GM18508 (cell line): Measurements from ENCODE around the gene GPSM1.
"Not testable (repeated sequence)": the region's sequence is repeated elsewhere in the genome, so short reads cannot be mapped to it uniquely, and the experiment has no call there.

Experiments
- ATAC-seq: cut with Tn5 transposase; IDR thresholded peaks from one replicate; pipeline ENCODE4 v1.9.1; 2021; ENCODE audit warnings: moderate number of reproducible peaks; ENCODE audit not compliant: insufficient read depth, unreplicated experiment

Gene GPSM1

DNA sequence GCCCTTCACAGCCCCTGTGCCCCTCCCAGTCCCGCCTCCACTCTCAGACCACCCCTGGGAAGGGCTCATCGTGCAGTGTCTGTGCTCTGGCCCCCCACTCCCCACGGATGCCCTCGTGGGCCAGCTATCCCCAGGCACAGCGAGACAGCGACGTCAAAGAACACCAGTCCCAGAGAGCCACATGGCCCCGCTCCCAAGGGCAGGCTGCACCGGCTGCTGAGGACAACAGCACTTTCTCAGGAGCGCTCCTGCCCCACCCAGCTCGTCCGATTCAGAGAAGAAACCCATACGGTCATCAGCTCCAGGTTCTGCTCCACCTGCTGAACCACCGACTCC lies 77.4 kb downstream of the GPSM1 start:
- ATAC-seq = no peak

DNA sequence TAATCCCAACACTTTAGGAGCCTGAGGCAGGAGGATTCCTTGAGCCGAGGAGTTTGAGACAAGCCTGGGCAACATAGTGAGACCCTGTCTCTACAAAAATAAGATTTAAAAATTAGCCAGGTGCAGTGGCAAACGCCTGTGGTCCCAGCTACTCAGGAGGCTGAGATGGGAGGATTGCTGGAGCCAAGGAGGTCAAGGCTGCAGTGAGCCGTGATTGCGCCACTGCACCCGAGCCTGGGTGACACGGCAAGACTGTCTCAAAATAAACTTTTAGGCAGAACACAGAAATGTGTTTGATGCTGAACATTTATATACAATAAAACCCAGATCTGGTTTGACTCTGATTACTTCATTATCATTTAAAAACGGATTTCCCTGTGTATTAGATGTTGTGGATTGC lies 78.1 kb downstream of the GPSM1 start:
- no peak for ATAC-seq

DNA sequence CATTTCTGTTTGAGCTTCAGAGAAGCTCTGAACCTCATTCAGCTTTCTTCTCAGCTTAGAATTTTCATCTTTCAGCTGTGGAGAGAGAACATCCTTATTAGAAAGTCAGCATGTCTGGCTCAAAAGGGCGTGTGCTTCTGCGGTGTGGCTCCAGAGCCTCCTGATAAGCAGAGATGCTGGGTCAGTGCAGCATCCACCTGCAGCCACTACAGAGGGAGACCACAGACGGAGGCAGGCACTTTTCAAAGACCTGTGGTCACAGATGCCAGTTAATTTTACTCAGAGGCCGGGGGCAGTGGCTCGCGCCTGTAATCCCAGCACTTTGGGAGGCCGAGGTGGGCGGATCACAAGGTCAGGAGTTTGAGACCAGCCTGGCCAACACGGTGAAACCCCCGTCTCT lies 78.6 kb downstream of the GPSM1 start:
- ATAC-seq = not testable (repeated sequence)

DNA sequence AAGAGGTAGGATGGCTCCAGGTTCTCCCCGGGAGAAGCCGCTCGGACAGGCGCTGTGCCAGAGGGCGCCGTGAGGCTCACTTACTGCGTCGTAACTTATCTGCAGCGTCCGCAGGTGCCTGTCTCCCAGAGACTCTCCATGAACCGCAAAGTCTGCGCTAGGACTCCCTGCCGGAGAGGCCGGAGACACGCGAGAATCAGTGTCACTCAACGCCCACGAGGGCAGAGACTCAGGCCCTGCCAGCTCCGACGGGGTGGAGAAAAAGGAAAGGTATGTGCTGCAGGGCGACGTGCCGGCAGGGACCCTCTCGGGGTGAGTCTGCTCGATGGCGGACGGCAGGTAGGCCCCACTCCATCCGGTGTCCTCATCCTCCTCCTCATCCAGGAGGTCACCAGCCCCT lies 79.7 kb downstream of the GPSM1 start:
- not testable (repeated sequence) for ATAC-seq

DNA sequence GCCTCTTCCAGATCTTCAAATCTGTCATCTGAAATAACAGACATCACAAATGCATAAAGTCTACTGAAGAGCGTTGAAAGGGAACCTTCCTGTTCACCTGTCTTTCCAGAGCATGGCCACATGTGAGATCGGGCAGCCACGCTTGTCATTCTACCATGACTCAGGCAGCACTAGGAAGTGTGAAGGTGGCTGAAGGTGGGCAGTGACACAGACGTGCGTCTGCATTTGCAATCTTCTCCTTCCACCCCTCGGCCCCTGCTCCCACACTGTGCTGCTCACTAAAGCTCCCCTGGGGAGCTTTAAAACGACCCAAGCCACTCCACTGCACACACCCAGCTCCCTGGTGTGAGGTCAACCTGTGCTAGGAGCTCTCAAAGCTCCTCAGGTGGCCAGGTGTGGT lies 80.6 kb downstream of the GPSM1 start:
- no peak for ATAC-seq
